HG03064 (cell line): Measurements from ENCODE around the gene VAC14.
"Not testable (repeated sequence)": the region's sequence is repeated elsewhere in the genome, so short reads cannot be mapped to it uniquely, and the experiment has no call there.

Experiments
- ATAC-seq: cut with Tn5 transposase; IDR thresholded peaks from one replicate; pipeline ENCODE4 v1.9.1; 2021; ENCODE audit warnings: low read depth; ENCODE audit not compliant: unreplicated experiment

The VAC14 gene

GRCh38 chr16:70746708-70747424 lies 54.1 kb downstream of the VAC14 start:
- ATAC-seq: no peak

DNA sequence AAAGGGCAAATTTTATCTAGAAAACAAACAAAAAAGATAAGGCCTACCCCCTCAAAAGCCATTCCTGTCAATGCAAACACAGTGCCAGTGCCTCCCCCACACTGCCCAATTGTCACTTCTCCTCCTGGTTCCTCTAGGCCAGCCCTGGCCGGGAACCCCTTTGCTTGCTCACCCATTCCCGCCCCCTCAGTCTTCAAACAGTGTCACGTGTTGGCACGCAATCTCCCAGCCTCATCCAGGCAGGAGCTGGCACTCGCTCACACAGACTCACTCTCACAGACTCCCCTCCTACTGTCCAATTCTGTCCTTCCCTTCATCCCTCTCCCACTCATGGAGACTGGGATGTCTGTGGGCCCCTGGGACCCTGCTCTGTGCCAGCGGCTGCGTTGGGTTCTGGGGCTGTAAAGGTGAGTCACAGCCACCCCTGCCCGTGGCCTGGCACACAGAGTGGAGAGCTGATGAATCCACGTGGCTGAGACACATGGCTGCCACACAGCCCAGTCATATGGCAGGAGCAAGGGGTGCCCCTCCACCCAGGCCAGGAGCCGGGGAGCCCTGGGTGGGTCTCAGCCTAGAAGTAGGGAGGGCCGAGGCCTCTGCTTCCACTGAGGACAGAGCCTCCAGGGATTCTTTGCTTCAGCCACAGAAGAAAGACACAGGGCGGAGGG lies 54.8 kb downstream of the VAC14 start:
- no peak for ATAC-seq

DNA sequence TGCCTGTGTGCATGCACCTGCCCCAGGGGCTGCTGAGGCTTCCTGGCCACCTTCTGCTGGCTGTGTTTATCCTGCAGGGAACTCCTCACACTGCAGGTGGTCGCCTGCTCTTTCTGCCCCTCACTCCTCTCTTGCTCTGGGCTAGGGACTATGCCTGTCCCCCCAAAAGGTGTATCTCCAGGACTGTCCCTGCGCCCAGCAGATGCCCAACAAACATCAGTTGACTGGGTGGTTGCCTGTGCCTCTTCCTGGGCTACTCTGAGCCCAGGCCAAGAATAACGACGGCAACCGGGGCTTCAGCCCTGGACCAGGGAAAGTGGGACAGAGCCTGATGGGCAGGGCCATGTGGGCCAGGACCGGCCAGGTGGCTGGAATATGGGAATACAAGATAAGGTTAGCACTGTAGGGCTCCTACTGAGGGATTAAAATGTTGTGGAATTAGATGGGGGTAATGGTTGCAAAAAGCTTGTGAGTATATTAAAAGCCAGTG lies 55.4 kb downstream of the VAC14 start:
- ATAC-seq: no peak

DNA sequence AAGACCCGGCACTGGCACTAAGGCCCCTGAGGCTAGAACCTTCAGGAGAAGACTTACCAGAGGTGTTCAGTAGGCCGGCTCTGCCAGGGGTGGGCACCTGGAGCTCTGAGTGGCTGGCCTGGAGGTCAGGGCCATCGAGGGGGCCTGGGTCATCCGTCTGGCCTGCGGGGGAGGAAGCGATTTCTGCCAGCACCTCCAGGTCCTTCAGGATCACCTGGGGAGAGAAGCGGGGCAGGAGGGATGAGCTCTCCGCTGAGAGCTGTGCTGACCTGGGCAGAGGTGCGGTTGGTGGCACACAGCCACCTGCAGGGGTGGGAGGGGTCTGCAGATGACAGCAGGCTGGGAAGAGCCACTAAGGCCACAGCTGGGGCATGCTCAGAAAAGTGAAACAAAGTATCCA lies 56.6 kb downstream of the VAC14 start:
- no peak for ATAC-seq

DNA sequence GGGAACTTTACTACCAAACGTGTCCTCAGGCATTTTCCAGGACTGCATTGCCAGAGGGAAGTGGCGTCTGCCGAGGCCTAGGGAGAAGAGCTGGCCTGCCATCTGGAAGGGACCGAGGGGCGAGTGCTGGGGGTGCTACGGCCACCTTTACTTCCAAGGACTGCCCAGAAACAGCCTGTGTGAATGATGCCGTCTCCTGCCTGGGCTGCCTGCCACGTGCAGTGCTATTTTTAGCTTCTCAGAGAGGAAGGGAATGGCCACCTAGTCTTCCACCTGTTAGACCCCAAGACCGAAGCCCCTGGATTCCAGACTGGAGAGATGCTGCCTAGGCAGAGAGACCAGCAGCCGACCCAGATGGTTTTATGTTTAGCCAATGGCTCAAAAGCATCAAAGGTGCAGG lies 57.2 kb downstream of the VAC14 start:
- no peak for ATAC-seq

DNA sequence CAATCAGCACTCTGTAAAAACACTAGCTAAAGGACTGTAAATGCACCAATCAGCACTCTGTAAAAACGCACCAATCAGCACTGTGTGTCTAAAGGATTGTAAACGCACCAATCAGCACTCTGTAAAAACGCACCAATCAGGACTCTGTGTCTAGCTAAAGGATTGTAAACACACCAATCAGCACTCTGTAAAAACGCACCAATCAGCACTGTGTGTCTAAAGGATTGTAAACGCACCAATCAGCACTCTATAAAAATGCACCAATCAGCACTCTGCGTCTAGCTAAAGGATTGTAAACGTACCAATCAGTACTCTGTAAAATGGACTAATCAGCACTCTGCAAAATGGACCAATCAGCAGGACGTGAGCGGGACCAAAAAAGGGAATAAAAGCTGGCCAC lies 58.0 kb downstream of the VAC14 start:
- ATAC-seq: not testable (repeated sequence)

DNA sequence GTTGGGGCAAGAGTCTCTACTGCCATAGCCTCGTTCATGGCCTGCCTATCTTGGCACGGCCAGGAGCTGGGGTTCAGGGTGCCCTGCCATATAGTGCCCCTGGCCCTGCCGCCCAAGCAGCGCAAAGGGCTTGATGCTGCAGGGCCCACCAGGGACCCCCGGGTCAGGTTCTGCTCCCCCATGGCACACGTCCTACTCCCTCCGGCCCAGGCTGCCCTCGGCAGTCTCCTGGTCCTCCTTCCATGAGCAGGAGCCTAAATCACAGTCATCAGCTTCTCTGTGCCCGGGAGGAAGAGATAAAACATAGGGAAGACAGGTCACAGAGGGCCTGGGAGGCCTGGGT lies 59.2 kb downstream of the VAC14 start:
- no peak for ATAC-seq

GRCh38 chr16:70740914-70741782 lies 59.8 kb downstream of the VAC14 start:
- ATAC-seq: no peak

DNA sequence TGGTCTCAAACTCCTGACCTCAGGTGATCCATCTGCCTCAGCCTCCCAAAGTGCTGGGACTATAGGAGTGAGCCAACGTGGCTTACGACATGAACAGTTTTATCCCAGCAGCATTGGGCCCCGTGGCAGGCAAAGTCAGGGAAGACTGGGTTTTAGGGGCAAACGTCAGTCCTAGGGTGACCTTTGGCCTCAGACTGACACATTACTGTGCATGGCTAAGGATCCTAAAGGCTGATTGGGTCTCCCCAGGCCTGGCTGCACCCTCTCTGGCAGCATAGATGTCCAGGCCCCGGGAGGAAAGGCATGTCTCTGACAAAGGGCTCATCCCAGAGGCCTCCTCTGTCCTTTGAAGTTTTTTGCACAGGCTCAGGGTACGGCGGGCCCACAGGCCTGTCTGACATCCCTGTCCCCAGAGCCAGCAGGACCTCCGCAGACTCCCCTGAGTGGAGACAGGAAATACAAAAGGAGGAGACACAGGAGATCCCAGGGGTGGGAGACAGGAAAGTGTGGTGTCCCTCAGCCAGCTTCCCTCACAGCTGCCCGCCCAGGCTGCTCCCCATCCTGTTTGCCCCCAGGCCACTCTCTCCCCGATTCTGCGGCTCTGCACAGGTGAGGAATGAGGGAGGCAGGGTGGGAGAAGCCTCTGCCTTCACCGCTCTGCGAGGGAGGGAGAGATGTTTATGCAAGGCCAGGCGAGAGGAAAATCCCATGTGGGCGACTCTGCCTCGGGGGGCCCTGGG lies 60.6 kb downstream of the VAC14 start:
- no peak for ATAC-seq

DNA sequence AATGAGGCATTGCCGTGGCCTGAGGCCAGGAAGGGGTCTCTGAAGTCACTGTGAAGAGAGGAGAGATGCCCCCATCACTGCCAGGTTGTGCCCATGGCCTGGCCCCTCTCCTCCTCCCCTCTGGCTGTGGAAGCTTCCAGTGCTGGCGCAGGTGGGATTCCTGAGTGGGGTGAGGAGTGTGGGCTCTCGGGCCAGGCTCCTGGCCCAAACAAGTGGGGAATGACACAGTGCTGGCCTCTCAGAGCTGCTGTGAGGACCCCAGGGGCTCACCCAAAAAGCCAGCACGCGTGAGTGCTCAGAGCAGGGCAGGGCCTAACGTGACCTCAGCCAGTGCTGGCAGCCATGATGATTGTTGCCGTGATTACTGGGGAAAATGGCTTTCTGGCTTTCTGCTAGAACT lies 61.6 kb downstream of the VAC14 start:
- no peak for ATAC-seq

DNA sequence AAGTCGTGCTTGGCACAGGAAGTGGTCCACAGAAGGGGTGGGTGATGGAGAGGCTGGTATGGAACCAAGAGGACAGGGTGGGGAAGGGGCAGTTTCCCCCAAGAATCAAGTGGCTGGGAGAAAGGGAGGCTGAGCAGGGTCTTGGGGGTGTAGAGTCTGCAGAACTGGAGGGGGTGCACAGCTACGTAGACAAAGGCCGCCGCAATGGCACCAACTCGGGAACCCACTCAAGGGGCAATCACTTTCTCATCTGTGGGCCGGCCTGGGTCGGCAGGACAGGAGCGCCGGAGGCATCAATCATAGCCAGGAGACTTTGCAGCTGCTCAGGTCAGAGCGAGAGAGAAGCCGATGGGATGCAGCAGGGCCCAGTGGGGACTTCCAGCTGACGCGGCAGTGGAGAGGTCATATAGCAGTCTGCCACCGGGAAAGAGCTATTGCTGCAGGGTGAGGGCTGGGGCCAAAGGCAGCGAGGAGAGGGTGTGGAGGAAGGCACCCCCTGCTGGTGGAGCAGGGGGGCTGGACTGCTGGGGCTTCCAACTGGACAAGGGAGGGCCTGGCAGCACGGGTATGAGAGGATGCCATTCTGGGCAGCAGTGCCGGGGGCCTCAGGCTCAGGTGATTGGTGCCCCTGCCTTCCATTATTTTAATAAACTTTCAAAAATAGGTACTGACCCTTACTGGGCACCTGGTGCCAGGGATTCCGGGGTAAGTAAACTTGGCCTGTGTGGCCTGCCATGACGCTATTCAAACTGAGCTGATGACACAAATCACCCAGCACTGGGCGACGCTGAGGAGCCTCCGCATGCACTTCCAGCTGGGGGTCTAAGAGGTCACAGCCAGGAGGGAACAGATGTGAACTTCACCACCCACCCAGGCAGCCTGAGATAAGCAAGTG lies 62.6 kb downstream of the VAC14 start:
- no peak for ATAC-seq

DNA sequence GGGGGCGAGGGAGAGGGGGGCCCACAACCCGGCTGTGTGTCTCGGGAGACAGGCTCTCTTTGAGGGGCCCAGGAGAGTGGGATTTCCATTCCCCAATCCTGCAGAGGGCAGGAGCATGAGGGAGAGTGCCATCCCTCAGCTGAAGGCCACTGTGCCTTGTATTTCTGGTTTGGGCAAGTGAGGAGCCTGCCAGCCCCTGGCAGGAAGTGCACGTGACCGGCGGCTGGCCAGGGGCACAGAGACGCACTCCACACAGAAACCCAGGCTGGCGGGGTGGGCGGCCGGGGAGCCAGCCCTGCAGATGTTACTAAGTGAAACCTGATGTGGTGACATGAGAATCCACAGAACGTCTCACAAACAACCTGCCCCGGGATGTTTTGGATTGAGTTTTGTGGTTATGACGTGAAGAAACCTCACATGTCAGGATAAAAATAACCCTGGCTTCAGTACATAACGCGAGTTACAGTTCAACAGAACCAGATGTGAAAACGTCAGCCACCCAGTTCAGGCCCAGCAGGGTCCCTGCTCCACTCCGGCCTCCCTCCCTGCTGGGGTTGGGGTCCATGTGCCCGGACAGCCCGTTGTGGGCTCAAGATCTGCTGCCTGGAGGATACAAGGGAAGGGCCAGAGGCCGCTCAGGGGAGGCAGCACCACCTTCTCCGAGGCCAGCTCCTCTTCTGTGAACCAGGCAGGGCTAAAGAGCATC lies 63.4 kb downstream of the VAC14 start:
- peak; percentile 85 for ATAC-seq

DNA sequence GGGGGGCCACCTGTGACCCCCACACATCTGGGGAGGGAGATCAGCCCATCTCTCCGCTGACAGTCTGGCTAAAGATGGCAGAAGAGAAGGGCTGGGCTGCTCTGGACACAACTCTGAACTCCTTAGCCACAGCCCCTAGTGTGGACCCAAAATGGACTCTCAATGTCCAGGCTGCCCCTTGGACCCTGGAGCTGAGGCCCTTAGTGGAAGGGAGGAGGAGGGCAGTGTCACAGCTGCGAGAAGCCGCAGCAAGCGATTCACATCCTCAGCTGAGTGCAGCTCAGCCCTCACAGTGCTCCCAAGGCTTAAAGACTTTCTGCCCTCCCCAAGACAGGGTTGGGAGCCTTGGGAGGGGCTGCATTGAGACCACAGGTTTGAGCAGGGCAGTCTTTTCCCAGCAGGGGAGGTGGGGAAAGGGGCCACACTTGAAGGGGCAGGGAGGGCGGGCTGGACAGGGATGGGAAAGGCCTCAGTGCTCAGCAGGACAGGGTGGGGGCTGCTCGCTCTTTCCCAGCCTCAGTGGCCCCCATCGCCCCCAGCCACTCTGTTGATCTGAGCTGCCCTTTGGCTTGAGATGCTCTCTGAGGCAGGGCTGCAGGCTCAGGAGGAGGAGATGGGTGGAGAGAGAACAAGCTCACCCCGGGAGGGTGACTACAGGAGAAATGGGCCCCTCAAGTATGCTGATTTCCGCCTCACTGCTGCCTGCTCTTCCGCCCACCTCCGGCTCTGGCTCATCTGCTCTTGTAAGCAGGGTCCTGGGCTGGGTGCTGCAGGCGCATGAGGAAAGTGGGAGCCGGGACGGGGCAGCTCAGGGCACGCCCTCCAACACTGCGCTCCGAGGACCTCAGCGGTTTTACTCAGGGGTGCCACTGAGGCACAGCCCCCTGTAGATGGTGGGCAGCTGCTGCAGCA lies 64.2 kb downstream of the VAC14 start:
- no peak for ATAC-seq

DNA sequence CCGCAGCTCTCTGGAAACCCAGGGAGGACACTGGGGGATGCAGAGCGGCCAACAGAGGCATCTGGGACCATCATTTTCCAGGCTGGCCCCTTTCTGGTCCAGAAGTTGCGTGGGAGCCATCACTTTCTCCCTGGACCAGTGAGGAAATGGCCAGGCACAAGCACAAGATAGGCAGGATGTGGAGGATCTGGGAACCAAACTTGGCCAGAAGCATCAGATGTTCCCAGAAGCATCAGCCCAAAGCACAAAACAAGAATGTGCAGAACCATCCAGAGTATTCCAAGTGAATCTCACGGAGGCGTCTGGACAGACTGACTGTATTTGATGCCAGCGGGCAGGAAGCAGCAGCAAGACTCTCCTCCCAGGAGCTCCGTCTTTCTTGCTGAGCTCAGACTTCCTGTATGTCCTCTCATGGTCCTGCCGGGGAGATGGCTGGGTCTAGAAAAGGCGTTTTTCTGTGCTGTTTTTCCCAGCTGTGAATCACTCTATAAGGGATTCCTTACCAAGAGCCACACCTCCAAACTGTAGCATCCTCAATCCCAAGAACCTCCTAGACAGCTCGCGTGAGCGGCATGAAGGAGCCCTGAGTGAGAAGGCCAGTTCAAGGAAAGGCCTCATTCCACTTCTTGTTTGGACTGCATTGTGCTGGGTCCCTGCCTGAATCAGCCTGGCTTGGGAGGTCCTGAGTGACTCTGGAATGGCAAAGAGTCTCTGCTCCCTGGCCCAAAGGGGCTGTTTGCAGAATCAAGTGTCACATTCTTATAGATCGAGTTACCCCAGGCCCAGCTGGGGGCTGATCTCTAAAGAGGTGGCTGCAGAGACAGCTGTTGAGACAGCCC lies 65.6 kb downstream of the VAC14 start:
- ATAC-seq: no peak

- ATAC-seq: no peak
These were observed 66.3 kb downstream of the VAC14 start for GRCh38 chr16:70734522-70735095.

DNA sequence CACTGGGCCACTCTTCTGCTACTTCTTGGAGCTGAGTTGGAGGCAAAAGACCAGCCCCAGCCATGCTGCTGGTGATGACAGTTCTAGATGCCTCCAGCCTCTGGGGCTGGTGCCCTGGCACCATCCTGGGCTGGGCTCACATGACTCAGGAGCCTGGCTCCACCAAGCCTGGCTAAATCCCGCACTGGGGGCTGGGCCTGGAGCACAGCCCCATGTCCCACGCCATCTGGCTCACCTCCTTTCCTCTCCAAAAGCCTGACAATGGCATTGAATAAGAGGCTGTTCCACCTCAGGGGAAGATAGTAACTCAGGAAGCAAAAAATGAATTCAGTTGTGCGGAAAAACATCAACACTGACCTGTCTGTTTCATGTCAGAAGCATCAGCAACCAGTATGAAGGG lies 70.0 kb downstream of the VAC14 start:
- ATAC-seq: no peak

DNA sequence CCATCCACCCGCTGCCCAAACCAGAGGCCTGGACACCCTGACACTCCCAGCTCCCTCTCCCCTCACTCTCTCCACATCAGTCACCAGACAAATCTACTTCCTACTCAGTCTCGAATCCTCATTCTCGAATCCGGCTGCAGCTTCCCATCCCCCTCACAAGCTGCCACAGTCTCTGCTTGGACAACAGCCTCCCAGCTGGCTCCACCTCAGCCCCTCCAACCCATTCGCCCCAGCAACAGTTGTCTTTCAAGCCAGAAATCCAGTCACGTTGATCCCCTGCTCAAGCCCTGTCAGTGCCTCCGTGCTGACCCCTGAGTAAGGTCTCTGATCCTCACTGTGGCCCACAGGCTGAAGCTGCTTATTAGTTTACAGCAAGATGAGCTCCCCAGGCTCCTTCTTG lies 70.9 kb downstream of the VAC14 start:
- ATAC-seq: no peak
